ENCODE measurements around the gene NDUFA7. TPM values are rescaled to one million over a fixed set of nuclear protein-coding genes. Genes with fewer than 3 reads are reported as not detected.

NDUFA7 gene
- total and polyA plus RNA-seq, 2 donors (not counting 1 experiment from before 2014, with no cell fraction given) = 20.9 to 33.7 TPM

DNA sequence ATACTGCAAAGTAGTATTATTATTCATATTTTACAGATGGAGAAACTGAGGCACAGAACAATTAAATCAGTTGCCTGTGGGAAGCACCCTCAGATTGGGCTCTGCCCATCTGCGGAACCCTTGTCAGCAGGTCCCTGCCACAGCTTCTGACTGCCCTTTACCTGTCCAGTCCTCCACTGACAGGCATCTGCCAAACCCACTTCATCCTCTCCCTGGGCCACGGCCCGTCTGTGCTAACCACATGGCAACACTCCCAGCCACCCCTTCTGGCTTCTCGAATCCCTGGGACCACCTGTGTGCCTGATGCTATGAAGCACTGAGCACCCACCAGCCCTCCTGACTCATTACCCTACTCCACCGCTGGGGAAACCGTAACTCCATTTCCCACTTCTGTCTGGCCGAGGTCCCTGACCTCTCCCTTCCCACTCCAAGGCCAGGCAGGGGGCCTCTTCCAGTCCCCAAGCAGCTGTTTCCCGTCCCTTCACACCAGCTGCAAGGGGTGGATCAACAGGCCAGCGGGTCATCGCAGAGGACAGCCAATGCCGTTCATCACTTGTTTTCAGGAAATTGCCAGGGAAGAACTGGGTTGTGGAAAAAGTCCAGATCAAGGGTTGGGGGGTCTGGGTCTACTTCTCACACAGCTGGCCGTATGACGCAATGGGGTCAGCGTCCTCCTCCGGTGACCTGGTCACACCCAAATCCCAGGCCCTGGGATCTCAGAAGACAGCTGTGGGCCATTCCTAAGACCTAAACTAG, 19.3 kb upstream of the NDUFA7 start:
- no peaks in the 10 kb centered on the region for H4K20me1 ChIP-seq (ENCODE audit: control insufficient read depth, extremely low read depth, insufficient read depth, low read length)
- H3K27ac ChIP-seq (ENCODE audit: insufficient read depth, low read length) = no peak overlapping the region
- H3K4me1 ChIP-seq (ENCODE audit: control insufficient read depth, extremely low read depth, insufficient read depth, low read length) = peaks cover 3% of the 10 kb centered on the region
- H3K9me3 ChIP-seq (ENCODE audit: control insufficient read depth, insufficient read depth, low read depth, low read length) = no peaks in the 10 kb centered on the region
- peak in 1 of 2 donors; percentile 91 for DNase-seq (ENCODE audit: low read depth in 2 of 2)
- H3K27me3 ChIP-seq (ENCODE audit: control insufficient read depth, insufficient read depth, low read length) = peaks cover 11% of the 10 kb centered on the region
- H3K4me3 ChIP-seq (replicated peaks in 1 of 4; ENCODE audit: control extremely low read depth in 1 of 4, insufficient read depth in 1 of 4, low read depth in 3 of 4, low read length in 4 of 4) = no peak overlapping the region
- TF ChIP-seq, protein P1, sequence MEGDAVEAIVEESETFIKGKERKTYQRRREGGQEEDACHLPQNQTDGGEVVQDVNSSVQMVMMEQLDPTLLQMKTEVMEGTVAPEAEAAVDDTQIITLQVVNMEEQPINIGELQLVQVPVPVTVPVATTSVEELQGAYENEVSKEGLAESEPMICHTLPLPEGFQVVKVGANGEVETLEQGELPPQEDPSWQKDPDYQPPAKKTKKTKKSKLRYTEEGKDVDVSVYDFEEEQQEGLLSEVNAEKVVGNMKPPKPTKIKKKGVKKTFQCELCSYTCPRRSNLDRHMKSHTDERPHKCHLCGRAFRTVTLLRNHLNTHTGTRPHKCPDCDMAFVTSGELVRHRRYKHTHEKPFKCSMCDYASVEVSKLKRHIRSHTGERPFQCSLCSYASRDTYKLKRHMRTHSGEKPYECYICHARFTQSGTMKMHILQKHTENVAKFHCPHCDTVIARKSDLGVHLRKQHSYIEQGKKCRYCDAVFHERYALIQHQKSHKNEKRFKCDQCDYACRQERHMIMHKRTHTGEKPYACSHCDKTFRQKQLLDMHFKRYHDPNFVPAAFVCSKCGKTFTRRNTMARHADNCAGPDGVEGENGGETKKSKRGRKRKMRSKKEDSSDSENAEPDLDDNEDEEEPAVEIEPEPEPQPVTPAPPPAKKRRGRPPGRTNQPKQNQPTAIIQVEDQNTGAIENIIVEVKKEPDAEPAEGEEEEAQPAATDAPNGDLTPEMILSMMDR (conservative IDR thresholded peaks at IDR 0.05 in 1 of 2, IDR thresholded peaks at IDR 0.05 in 1 of 2; ENCODE audit: low read depth in 1 of 2, low read length in 2 of 2) = peak; percentile 6 to 37
- no peak for TF ChIP-seq EZH2 (IDR thresholded peaks at IDR 0.05; ENCODE audit: low read length, missing control alignments)
- H2AFZ ChIP-seq (ENCODE audit: low read length) = no peak overlapping the region
- H3K9ac ChIP-seq (ENCODE audit: insufficient read depth, low read length) = no peak overlapping the region
- H3K36me3 ChIP-seq (ENCODE audit: control insufficient read depth, insufficient read depth, low read length) = no peaks in the 10 kb centered on the region
- H3K79me2 ChIP-seq (ENCODE audit: control insufficient read depth, insufficient read depth, low read length) = no peaks in the 10 kb centered on the region
- H3K4me2 ChIP-seq (ENCODE audit: extremely low read depth, insufficient read depth, low read length) = peak overlapping the region; percentile 5

DNA sequence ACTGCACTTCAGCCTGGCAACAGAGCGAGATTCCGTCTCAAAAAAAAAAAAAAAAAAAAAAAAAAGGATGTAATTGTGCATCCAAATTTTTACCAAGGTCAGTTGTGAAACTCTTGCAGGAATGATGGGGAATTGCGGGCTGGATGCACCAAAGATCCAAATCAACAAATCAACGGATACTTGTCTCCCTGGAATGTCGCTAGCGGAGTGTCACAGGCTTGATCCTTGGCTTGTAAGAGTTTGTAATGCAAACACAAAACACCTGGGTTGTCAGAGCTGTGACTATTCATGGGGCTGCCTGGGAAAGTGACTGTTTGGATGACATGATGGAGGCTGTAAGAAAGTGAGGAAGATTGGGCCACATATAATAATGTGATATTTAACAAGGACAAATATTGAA, 17.7 kb upstream of the NDUFA7 start:
- Histone ChIP-seq H3K27ac (ENCODE audit: insufficient read depth, low read length) (no peak overlapping the region), H3K36me3 (ENCODE audit: control insufficient read depth, insufficient read depth, low read length) (no peaks in the 10 kb centered on the region), H3K79me2 (ENCODE audit: control insufficient read depth, insufficient read depth, low read length) (no peaks in the 10 kb centered on the region), H3K4me1 (ENCODE audit: control insufficient read depth, extremely low read depth, insufficient read depth, low read length) (peaks cover 3% of the 10 kb centered on the region), H3K9ac (ENCODE audit: insufficient read depth, low read length) (no peak overlapping the region), H3K4me2 (ENCODE audit: extremely low read depth, insufficient read depth, low read length) (no peak overlapping the region), H4K20me1 (ENCODE audit: control insufficient read depth, extremely low read depth, insufficient read depth, low read length) (no peaks in the 10 kb centered on the region), H3K27me3 (ENCODE audit: control insufficient read depth, insufficient read depth, low read length) (peaks cover 22% of the 10 kb centered on the region), H2AFZ (ENCODE audit: low read length) (no peak overlapping the region), H3K4me3 (replicated peaks in 1 of 4; ENCODE audit: control extremely low read depth in 1 of 4, insufficient read depth in 1 of 4, low read depth in 3 of 4, low read length in 4 of 4) (no peak overlapping the region), H3K9me3 (ENCODE audit: control insufficient read depth, insufficient read depth, low read depth, low read length) (no peaks in the 10 kb centered on the region)
- TF ChIP-seq EZH2 (IDR thresholded peaks at IDR 0.05; ENCODE audit: low read length, missing control alignments) = no peak
- TF ChIP-seq, protein P1 (conservative IDR thresholded peaks at IDR 0.05 in 1 of 2, IDR thresholded peaks at IDR 0.05 in 1 of 2; ENCODE audit: low read depth in 1 of 2, low read length in 2 of 2) = no peak
- no peak for DNase-seq (ENCODE audit: low read depth in 2 of 2)

DNA sequence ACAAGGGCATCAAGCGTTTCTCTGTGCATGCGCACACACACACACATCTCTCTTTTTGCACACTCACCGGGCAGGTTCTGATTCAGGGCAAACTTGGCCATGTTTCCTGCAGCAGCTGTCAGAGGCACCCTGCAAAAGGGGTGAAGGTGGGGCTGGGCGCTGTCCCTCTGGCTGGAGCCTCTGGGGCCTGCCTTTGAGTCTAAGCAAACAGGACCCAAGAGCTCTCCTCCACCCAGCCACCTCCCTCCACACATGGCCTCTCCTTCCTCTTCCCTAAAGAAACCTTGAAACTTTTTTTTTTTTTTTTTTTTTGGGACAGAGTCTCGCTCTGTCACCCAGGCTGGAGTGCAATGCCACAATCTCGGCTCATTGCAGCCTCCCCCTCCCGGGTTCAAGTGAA, 16.6 kb upstream of the NDUFA7 start:
- Histone ChIP-seq H3K4me3 (replicated peaks in 1 of 4; ENCODE audit: control extremely low read depth in 1 of 4, insufficient read depth in 1 of 4, low read depth in 3 of 4, low read length in 4 of 4) (no peak overlapping the region), H3K27me3 (ENCODE audit: control insufficient read depth, insufficient read depth, low read length) (peaks cover 29% of the 10 kb centered on the region), H3K9me3 (ENCODE audit: control insufficient read depth, insufficient read depth, low read depth, low read length) (no peaks in the 10 kb centered on the region), H3K27ac (ENCODE audit: insufficient read depth, low read length) (no peak overlapping the region), H4K20me1 (ENCODE audit: control insufficient read depth, extremely low read depth, insufficient read depth, low read length) (no peaks in the 10 kb centered on the region), H3K4me2 (ENCODE audit: extremely low read depth, insufficient read depth, low read length) (no peak overlapping the region), H3K79me2 (ENCODE audit: control insufficient read depth, insufficient read depth, low read length) (no peaks in the 10 kb centered on the region), H3K9ac (ENCODE audit: insufficient read depth, low read length) (no peak overlapping the region), H2AFZ (ENCODE audit: low read length) (no peak overlapping the region), H3K4me1 (ENCODE audit: control insufficient read depth, extremely low read depth, insufficient read depth, low read length) (peaks cover 3% of the 10 kb centered on the region), H3K36me3 (ENCODE audit: control insufficient read depth, insufficient read depth, low read length) (no peaks in the 10 kb centered on the region)
- no peak for TF ChIP-seq EZH2 (IDR thresholded peaks at IDR 0.05; ENCODE audit: low read length, missing control alignments)
- TF ChIP-seq, protein P1 (conservative IDR thresholded peaks at IDR 0.05 in 1 of 2, IDR thresholded peaks at IDR 0.05 in 1 of 2; ENCODE audit: low read depth in 1 of 2, low read length in 2 of 2) = no peak
- no peak for DNase-seq (ENCODE audit: low read depth in 2 of 2)

Data from fibroblast of lung (primary cell).